Umbilical cord (tissue), 2 donors: ENCODE results near the gene DCDC1. TPM values are rescaled to one million over a fixed set of nuclear protein-coding genes. Genes with fewer than 3 reads are reported as not detected.

ENCODE experiments used
- DNase-seq: peaks from one replicate; pipeline ENCODE4 v3.0.0-alpha.2; 2015; ENCODE audit warnings: low spot score
- total RNA-seq: library from RNA; depleted of rRNA; stranded (reverse); fragments of >200 nt; gene quantifications from one replicate; pipeline ENCODE4 v1.2.3, GENCODE V29; 2014; ENCODE audit warnings: low replicate concordance; ENCODE audit not compliant: insufficient read depth

Gene DCDC1
- 15.4 TPM for total RNA-seq

GRCh38 chr11:31369348-31370329 lies at the start of gene DCDC1, which contains the start of gene DNAJC24:
Gene DCDC1 (minus strand): TSS chr11:31369739. CDS start chr11:31328280, 41,459 bp downstream.
Gene DNAJC24 (plus strand): TSS chr11:31369860. CDS start chr11:31370749, 889 bp downstream.
- peak; percentile 94 for DNase-seq

- no peak for DNase-seq
Measured at GRCh38 chr11:31419138-31419537, 49.6 kb upstream of the DCDC1 start.

DNA sequence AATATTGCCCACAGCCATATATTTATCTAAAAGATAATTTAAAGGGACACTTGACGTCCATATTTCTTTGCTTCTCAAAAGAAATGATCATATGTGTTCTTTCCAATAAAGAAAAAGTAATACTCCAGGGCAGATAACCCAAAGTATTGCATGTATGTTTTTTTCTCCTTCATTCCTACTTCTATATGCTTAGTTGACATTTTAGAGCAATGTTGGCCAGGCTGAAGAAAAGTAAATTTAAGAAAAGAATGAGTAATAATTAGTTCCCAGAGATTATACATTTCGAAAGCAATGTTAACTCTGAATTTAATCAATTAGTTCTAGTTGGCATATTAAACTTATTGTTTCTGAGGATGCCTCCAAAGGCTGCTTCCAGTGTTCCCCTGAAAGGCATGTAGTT lies 48.3 kb upstream of the DCDC1 start:
- DNase-seq = no peak

DNA sequence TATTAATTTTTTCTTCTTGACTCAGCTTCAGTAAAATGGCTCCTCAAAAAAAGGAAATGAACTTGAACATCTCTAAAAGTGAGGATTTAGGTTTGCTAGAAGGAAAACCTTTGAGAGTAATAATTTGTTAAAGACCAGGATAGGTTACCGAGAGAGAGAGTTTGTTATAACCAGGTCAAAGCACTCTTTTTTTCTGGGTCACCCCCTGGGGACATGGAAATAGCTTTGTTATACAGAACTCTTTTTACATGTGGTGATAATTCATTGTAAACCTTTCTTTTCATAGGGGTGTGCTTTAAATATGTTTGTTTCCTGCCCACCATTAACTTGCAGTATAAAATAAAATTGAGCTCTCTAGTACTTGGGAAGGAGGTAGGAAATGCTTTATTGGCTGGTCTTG lies 47.8 kb upstream of the DCDC1 start:
- no peak for DNase-seq

- DNase-seq = no peak
Measured at GRCh38 chr11:31415435-31415834, 45.9 kb upstream of the DCDC1 start.

- no peak for DNase-seq
Measured at GRCh38 chr11:31414338-31414737, 44.8 kb upstream of the DCDC1 start.

- DNase-seq = no peak
Measured at GRCh38 chr11:31412946-31413345, 43.4 kb upstream of the DCDC1 start.

DNA sequence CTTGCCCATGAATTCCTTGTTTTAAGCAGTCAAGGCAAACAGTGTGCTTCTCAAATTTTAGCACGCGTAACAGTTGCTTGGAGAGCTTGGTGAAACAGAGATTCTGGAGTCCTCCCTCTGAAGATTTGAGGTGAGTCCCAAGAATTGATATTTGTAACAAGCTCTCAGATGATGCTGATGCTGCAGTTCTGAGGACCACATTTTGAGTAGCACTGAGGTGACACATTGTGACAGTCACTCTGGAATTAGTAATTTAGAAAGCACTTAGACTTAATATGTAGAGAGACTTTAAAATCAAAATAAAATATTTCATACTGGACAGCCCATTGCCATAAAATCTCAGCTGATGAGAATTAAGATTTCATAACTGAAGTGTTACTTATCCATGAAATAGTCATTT lies 38.7 kb upstream of the DCDC1 start:
- no peak for DNase-seq

GRCh38 chr11:31404614-31405013 lies 35.1 kb upstream of the DCDC1 start:
- DNase-seq = no peak

GRCh38 chr11:31397239-31397834 lies 27.8 kb upstream of the DCDC1 start:
- peak; percentile 13 for DNase-seq

DNA sequence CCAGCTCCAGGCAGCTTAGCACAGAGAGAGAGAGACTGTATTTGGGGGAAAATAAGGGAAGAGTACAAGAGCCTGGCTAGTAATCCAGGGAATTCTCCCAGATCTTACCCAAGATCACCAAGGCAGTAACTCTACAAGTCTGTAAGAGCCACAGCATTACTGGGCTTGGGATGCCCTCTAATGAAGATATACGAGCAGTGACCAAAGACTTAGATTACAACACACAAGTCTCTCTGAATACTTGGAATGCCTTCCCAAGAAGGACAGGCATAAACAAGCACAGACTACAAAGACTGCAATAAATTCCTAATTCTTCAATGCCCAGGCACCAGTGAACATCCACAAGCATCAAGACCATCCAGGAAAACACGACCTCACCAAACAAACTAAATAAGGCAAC lies 17.8 kb upstream of the DCDC1 start:
- DNase-seq = no peak

DNA sequence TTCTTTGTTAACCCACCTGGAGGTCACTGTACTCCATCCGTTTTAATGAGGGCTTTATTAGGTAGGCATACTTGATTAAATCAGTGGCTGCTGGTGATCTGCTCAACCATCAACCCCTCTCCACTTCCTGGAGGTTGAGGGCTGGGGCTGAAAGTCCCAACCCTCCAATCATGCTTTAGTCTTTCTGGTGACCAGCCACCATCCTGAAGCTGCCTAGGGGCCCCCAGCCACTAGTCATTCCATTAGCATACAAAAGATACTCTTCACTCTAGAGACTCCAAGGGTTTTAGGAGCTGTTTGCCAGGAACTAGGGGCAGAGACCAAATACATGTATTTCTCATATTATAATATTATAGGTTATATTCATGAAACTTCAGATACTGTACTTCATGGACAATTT lies 13.6 kb upstream of the DCDC1 start:
- DNase-seq = no peak

GRCh38 chr11:31375879-31376278 lies 6.3 kb upstream of the DCDC1 start:
- DNase-seq = no peak

GRCh38 chr11:31366795-31367194 lies 2.7 kb downstream of the DCDC1 start:
- no peak for DNase-seq

GRCh38 chr11:31361743-31362142 lies 7.8 kb downstream of the DCDC1 start:
- peak; percentile 9 for DNase-seq

- no peak for DNase-seq
Measured at GRCh38 chr11:31355817-31356216, 13.7 kb downstream of the DCDC1 start.

DNA sequence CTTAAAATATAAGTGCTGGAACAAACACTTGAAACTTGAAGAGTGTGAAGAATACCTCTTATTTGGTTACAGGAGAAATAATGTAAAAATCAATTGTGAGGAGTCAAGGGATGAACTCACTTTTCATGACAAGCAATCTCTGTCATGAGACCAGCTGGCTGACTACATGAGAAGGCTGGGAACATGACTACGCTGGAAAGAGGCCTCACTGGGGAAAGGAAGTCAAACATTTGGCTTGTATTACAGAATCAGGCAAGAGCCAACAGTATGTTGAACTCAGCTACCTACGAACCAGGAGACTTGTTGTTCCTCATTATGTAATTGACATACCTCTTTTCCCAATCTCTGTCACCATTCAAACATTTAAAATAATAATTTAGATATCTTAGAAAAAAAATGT lies 14.4 kb downstream of the DCDC1 start:
- no peak for DNase-seq

GRCh38 chr11:31351168-31351567 lies 18.4 kb downstream of the DCDC1 start:
- no peak for DNase-seq

DNA sequence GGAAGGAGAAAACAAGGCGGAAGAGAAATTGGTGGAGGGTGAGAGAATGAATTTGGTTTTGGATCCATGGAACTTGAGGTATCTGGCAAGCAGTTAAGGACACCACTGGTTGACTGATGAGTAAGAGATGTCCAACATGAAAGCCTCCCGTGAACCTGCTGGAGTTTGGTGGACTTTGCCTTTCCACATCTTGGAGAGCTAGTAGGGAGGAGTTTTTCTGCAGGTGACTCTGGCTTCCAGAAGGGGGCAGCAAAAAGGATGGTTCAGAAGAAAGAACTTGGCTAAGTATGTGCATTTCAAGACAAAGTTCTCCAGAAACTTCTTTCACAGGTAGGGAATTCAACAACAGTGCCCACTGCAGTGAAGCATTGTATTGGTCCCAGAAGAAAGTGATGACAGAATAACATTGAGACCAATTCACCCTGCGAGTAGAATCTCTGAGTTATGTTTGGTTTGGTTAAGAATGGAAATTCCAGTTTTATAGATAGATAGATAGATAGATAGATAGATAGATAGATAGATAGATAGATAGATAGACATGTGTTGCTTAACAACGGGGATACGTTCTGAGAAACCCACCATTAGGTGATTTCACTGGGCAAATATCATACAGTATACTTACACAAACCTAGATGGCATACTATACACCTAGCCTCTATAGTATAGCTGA lies 28.5 kb downstream of the DCDC1 start:
- no peak for DNase-seq

- no peak for DNase-seq
Measured at GRCh38 chr11:31337806-31338205, 31.7 kb downstream of the DCDC1 start.

GRCh38 chr11:31328697-31329096 lies 40.8 kb downstream of the DCDC1 start:
- DNase-seq = no peak

- DNase-seq = no peak
Measured at GRCh38 chr11:31327417-31327816, 42.1 kb downstream of the DCDC1 start.
